ENCODE data around the gene MRTFA. TPM values are rescaled to one million over a fixed set of nuclear protein-coding genes. Genes with fewer than 3 reads are reported as not detected.

Gene MRTFA
- total and polyA plus RNA-seq, 9 of the 15 experiments (the other 6 are each of a cell fraction or from before 2014, with no cell fraction given), result 0.84 to 21.1 (median 3.7) TPM

DNA sequence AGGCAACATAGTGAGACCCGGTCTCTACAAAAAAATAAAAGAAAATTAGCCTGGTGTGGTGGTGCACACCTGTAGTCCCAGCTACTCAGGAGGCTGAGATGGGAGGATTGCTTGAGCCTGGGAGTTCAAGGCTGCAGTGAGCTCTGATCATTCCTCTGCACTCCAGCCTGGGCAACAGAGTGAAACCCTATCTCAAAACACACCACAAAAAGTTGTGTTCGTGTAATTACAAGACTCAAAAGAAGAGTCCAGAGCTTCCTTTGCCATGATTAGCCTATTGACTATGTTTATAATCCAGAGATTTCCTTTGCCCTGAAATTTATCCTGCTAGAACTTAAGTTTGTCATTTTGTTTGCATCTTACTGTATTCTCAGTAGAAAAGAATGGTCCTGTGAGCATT lies 245.1 kb downstream of the MRTFA start (continued):
- TF ChIP-seq, protein P1, sequence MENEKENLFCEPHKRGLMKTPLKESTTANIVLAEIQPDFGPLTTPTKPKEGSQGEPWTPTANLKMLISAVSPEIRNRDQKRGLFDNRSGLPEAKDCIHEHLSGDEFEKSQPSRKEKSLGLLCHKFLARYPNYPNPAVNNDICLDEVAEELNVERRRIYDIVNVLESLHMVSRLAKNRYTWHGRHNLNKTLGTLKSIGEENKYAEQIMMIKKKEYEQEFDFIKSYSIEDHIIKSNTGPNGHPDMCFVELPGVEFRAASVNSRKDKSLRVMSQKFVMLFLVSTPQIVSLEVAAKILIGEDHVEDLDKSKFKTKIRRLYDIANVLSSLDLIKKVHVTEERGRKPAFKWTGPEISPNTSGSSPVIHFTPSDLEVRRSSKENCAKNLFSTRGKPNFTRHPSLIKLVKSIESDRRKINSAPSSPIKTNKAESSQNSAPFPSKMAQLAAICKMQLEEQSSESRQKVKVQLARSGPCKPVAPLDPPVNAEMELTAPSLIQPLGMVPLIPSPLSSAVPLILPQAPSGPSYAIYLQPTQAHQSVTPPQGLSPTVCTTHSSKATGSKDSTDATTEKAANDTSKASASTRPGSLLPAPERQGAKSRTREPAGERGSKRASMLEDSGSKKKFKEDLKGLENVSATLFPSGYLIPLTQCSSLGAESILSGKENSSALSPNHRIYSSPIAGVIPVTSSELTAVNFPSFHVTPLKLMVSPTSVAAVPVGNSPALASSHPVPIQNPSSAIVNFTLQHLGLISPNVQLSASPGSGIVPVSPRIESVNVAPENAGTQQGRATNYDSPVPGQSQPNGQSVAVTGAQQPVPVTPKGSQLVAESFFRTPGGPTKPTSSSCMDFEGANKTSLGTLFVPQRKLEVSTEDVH (IDR thresholded peaks at IDR 0.05; ENCODE audit: low read depth, partially characterized antibody), result no peak
- TF ChIP-seq ID3 (CRISPR knock-in tag; IDR thresholded peaks at IDR 0.05) (no peak), ID3 (tag; IDR thresholded peaks at IDR 0.05) (no peak)

DNA sequence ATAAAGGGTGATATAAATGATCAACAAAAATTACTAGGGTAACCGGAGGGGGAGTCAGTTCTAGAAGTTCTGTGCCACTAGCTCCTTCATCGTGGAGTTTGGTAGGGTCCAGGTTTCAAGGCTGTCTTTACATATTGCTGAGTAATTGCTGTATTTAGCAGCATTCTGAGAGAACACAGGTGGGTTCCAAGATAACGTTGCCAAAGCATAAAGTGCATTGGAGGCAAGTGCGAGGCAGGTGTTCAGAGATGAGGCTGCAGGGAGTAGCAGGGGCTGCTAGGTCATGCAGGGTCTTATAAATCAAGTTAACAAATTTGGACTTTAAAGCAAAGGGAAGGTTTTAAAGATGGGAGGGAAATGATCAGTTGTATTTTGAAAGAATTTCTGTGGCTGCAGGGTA lies 248.3 kb downstream of the MRTFA start:
- peaks cover 3% of the 10 kb centered on the region; the same call in 1 of the 3 replicates for H3K36me3 ChIP-seq (ENCODE audit: control insufficient read depth, insufficient read depth, low read length)
- H3K9ac ChIP-seq (ENCODE audit: insufficient read depth in 1 of 2, low read depth in 2 of 2, low read length in 2 of 2), result peak overlapping the region in 1 of 2 experiments; percentile 36; a peak in 1 of 4 replicates
- H3K4me2 ChIP-seq (ENCODE audit: insufficient read depth, low read length), result peak overlapping the region; percentile 58; the same call in 1 of the 2 replicates
- intact Hi-C loops (cut with micrococcal nuclease), result no loop called here
- no peaks in the 10 kb centered on the region for H4K20me1 ChIP-seq (replicated peaks; ENCODE audit: control insufficient read depth, insufficient read depth, low read length)
- peak in 3 of 4 experiments; percentile 32 to 66 (median 43) for DNase-seq (ENCODE audit: extremely low read depth in 1 of 4, low spot score in 3 of 4)
- no peaks in the 10 kb centered on the region for H3K9me3 ChIP-seq (replicated peaks; ENCODE audit: control insufficient read depth, insufficient read depth, low read depth, low read length)
- H3K4me1 ChIP-seq (replicated peaks in 1 of 2; ENCODE audit: control insufficient read depth in 2 of 2, insufficient read depth in 2 of 2, low read length in 2 of 2), result peaks cover 20 to 21% of the 10 kb centered on the region in 2 experiments; a peak in 4 of 5 replicates
- ChIA-PET CTCF (ENCODE audit: low intra/inter-chr PET ratio) (no interaction called here), POLR2A (interaction anchor here (0.9 to 1.7 kb wide), 7 partner anchors 9 to 344 kb away, joined by 3 to 6 read pairs (median 3); no protein-coding TSS in a partner anchor)
- H2AFZ ChIP-seq (ENCODE audit: low read depth, low read length), result no peak overlapping the region
- in situ Hi-C loops (cut with MboI), result no loop called here
- BruUV-seq (replicated peaks), result no TSS peak
- peak; percentile 67 for FAIRE-seq
- no peaks in the 10 kb centered on the region for H3K27me3 ChIP-seq (ENCODE audit: control insufficient read depth in 2 of 2, insufficient read depth in 2 of 2, low read length in 2 of 2)
- H3K4me3 ChIP-seq, result no peak overlapping the region
- WGBS (ENCODE audit: insufficient coverage, low coverage, missing lambda C conversion rate), result 7% methylated on average over 4 of the region's 4 CpGs
- H3K9me1 ChIP-seq (ENCODE audit: control insufficient read depth, insufficient read depth, low read length), result no peaks in the 10 kb centered on the region
- peaks cover 17% of the 10 kb centered on the region for H3K79me2 ChIP-seq (ENCODE audit: control insufficient read depth, insufficient read depth, low read length)
- ATAC-seq, result peak; percentile 78
- H3K27ac ChIP-seq (ENCODE audit: extremely low read depth, low read depth, low read length), result peak overlapping the region; percentile 62
- TF ChIP-seq, protein P2, sequence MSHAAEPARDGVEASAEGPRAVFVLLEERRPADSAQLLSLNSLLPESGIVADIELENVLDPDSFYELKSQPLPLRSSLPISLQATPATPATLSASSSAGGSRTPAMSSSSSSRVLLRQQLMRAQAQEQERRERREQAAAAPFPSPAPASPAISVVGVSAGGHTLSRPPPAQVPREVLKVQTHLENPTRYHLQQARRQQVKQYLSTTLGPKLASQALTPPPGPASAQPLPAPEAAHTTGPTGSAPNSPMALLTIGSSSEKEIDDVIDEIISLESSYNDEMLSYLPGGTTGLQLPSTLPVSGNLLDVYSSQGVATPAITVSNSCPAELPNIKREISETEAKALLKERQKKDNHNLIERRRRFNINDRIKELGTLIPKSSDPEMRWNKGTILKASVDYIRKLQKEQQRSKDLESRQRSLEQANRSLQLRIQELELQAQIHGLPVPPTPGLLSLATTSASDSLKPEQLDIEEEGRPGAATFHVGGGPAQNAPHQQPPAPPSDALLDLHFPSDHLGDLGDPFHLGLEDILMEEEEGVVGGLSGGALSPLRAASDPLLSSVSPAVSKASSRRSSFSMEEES (CRISPR knock-in tag; IDR thresholded peaks at IDR 0.05), result no peak
- TF ChIP-seq ATF3 (IDR thresholded peaks at IDR 0.05) (no peak), ATF3 (CRISPR knock-in tag; conservative IDR thresholded peaks at IDR 0.05) (no peak), MAFG (tag; conservative IDR thresholded peaks at IDR 0.05) (peak; percentile 42), NFE2 (IDR thresholded peaks at IDR 0.05; ENCODE audit: low read depth) (peak; percentile 73), SP2 (IDR thresholded peaks at IDR 0.05; ENCODE audit: extremely low read depth, low read depth, low read length, poor library complexity, severe bottlenecking) (no peak), TEAD4 (IDR thresholded peaks at IDR 0.05; ENCODE audit: low read length) (peak; percentile 65), TEAD4 (CRISPR knock-in tag; IDR thresholded peaks at IDR 0.05; ENCODE audit: borderline replicate concordance) (no peak), DPF2 (IDR thresholded peaks at IDR 0.05) (peak; percentile 82), TAL1 (IDR thresholded peaks at IDR 0.05) (peak; percentile 74), SMARCC2 (IDR thresholded peaks at IDR 0.05; ENCODE audit: low read depth) (no peak), PHF8 (IDR thresholded peaks at IDR 0.05; ENCODE audit: borderline replicate concordance, low read length) (no peak), SRSF1 (IDR thresholded peaks at IDR 0.05; ENCODE audit: low read depth, low read length) (no peak), ARID1B (IDR thresholded peaks at IDR 0.05) (peak; percentile 86)
